ENCODE results near the gene ZNF365.
"Not testable (repeated sequence)": the region's sequence is repeated elsewhere in the genome, so short reads cannot be mapped to it uniquely, and the experiment has no call there.

ZNF365 gene

DNA sequence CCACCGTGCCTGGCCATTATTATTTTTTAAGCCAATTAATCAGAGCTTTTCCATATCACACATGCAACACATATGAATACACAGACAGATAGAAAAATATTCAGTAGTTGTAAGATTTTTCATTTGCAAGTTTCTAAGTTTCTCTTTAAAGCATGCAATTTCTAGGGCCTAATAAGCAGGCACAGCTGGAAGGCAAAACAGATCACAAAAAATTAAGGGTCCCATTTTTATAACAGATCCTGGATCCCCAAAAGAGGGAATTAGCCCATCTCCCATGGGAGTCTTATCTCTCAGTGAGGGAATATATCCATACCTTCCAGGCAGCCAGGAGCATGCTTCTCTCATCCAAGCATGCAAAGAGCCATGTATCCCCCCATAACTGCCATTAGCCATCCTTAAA, 31.2 kb upstream of the ZNF365 start:
- no peak for TF ChIP-seq CTCF (IDR thresholded peaks at IDR 0.05)
- H3K27me3 ChIP-seq = no peaks in the 10 kb centered on the region
- H3K27ac ChIP-seq = no peak overlapping the region
- no peaks in the 10 kb centered on the region for H3K4me1 ChIP-seq
- peaks cover 4 to 28% (median 10%) of the 10 kb centered on the region in 3 donors for H3K9me3 ChIP-seq
- DNase-seq = no peak
- intact Hi-C loops (cut with DNase I; ENCODE audit: low total_unique reads) = no loop called here
- H3K4me3 ChIP-seq = no peak overlapping the region
- no peaks in the 10 kb centered on the region for H3K36me3 ChIP-seq

- Histone ChIP-seq H3K4me1 (no peaks in the 10 kb centered on the region), H3K36me3 (no peaks in the 10 kb centered on the region), H3K27me3 (no peaks in the 10 kb centered on the region), H3K27ac (no peak overlapping the region), H3K4me3 (no peak overlapping the region), H3K9me3 (peaks cover 4 to 27% (median 13%) of the 10 kb centered on the region in 3 donors)
- TF ChIP-seq CTCF (IDR thresholded peaks at IDR 0.05) = no peak
- DNase-seq = no peak
- intact Hi-C loops (cut with DNase I; ENCODE audit: low total_unique reads) = no loop called here
Observed at GRCh38 chr10:62348029-62348428, 26.1 kb upstream of the ZNF365 start.

DNA sequence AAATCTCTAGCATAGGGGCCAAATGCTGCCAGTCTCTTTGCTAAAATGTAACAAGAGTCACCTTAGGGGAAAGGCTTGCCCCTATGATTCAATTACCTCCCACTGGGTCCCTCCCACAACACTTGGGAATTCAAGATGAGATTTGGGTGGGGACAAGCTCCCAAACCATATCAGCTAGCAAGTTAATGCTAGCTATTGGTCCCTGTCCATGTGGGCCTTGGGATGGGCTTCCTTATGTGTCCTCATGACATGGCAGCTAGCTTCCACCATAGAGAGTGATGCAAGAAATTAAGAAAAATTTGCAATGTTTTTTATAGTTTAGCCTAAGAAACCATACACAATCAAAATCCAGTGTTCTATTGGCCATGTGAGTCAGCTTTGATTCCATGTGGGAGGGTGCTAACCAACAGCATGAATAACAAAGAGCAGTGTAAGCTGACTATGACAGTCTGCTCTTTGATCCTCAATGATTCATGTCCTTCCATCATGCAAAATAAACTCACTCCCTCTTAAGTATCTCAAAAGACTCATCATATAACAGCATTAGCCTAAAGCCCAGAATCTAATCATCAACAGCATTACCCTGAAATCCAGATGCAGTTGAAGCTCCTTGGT, 21.7 kb upstream of the ZNF365 start:
- intact Hi-C loops (cut with DNase I; ENCODE audit: low total_unique reads) = no loop called here
- no peak for TF ChIP-seq CTCF (IDR thresholded peaks at IDR 0.05)
- Histone ChIP-seq H3K27me3 (no peaks in the 10 kb centered on the region), H3K4me3 (no peak overlapping the region), H3K9me3 (peaks cover 0 to 9% (median 3%) of the 10 kb centered on the region in 3 donors), H3K4me1 (no peaks in the 10 kb centered on the region), H3K36me3 (no peaks in the 10 kb centered on the region), H3K27ac (no peak overlapping the region)
- DNase-seq = no peak

DNA sequence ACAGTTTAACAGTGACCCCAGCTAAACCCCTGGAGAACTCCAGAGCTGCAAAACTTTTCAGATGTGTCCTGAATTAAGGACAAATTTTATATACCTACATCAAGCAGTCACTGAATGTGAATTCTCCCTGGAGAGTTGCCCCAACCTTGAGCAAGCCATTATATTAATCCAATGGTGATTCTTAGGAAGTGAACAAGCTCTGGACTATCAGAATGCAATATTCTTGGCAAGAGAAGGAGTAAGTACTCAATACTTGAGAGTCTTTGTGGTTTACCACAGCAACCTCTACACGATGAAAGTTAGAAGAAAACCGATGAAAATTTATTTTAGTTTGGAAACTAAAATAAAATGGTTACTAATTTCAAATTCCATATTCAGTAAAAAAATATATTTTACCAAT, 19.3 kb upstream of the ZNF365 start:
- Histone ChIP-seq H3K4me3 (no peak overlapping the region), H3K4me1 (no peaks in the 10 kb centered on the region), H3K9me3 (no peaks in the 10 kb centered on the region), H3K27me3 (no peaks in the 10 kb centered on the region), H3K36me3 (no peaks in the 10 kb centered on the region), H3K27ac (no peak overlapping the region)
- intact Hi-C loops (cut with DNase I; ENCODE audit: low total_unique reads) = no loop called here
- no peak for TF ChIP-seq CTCF (IDR thresholded peaks at IDR 0.05)
- no peak for DNase-seq

- TF ChIP-seq CTCF (IDR thresholded peaks at IDR 0.05) = no peak
- H3K4me3 ChIP-seq = no peak overlapping the region
- intact Hi-C loops (cut with DNase I; ENCODE audit: low total_unique reads) = no loop called here
Observed at GRCh38 chr10:62356447-62356846, 17.7 kb upstream of the ZNF365 start.

GRCh38 chr10:62358151-62358550, 16.0 kb upstream of the ZNF365 start:
- H3K36me3 ChIP-seq; H3K4me3 ChIP-seq; H3K9me3 ChIP-seq; H3K27ac ChIP-seq; H3K4me1 ChIP-seq; DNase-seq; H3K27me3 ChIP-seq; intact Hi-C loops (cut with DNase I; ENCODE audit: low total_unique reads): not testable (repeated sequence)

More at GRCh38 chr10:62356447-62356846, 17.7 kb upstream of the ZNF365 start:
- H3K4me1 ChIP-seq = no peaks in the 10 kb centered on the region
- no peaks in the 10 kb centered on the region for H3K9me3 ChIP-seq
- no peak for DNase-seq
- no peaks in the 10 kb centered on the region for H3K36me3 ChIP-seq
- H3K27me3 ChIP-seq = no peaks in the 10 kb centered on the region
- no peak overlapping the region for H3K27ac ChIP-seq

Data from tibial artery (tissue), 4 donors.